ENCODE data around the gene ATE1. TPM values are rescaled to one million over a fixed set of nuclear protein-coding genes. Genes with fewer than 3 reads are reported as not detected.

The ATE1 gene
- total RNA-seq, 1 experiment from 2014 or later, result 16.5 TPM

GRCh38 chr10:121879476-121879875 is 48.4 kb downstream of the ATE1 start:
- no peak for DNase-seq (ENCODE audit: low spot score)

- no peak for DNase-seq (ENCODE audit: low spot score)
Measured at GRCh38 chr10:121873236-121873635, 54.6 kb downstream of the ATE1 start.

- no peak for DNase-seq (ENCODE audit: low spot score)
Measured at GRCh38 chr10:121870413-121870812, 57.4 kb downstream of the ATE1 start.

GRCh38 chr10:121865554-121865953 is 62.3 kb downstream of the ATE1 start:
- no peak for DNase-seq (ENCODE audit: low spot score)

GRCh38 chr10:121864653-121865052 is 63.2 kb downstream of the ATE1 start:
- no peak for DNase-seq (ENCODE audit: low spot score)

- no peak for DNase-seq (ENCODE audit: low spot score)
Measured at GRCh38 chr10:121864168-121864567, 63.7 kb downstream of the ATE1 start.

GRCh38 chr10:121862649-121863048 is 65.2 kb downstream of the ATE1 start:
- no peak for DNase-seq (ENCODE audit: low spot score)

GRCh38 chr10:121862042-121862441 is 65.8 kb downstream of the ATE1 start:
- no peak for DNase-seq (ENCODE audit: low spot score)

- no peak for DNase-seq (ENCODE audit: low spot score)
Measured at GRCh38 chr10:121860810-121861209, 67.0 kb downstream of the ATE1 start.

GRCh38 chr10:121854809-121855445 is 72.9 kb downstream of the ATE1 start:
- no peak for DNase-seq (ENCODE audit: low spot score)

GRCh38 chr10:121853950-121854349 is 73.9 kb downstream of the ATE1 start:
- DNase-seq (ENCODE audit: low spot score), result no peak

GRCh38 chr10:121851786-121852185 is 76.0 kb downstream of the ATE1 start:
- DNase-seq (ENCODE audit: low spot score), result peak; percentile 30

- no peak for DNase-seq (ENCODE audit: low spot score)
Measured at GRCh38 chr10:121848082-121848481, 79.7 kb downstream of the ATE1 start.

- no peak for DNase-seq (ENCODE audit: low spot score)
Measured at GRCh38 chr10:121846555-121846954, 81.3 kb downstream of the ATE1 start.

- no peak for DNase-seq (ENCODE audit: low spot score)
Measured at GRCh38 chr10:121845044-121845784, 82.6 kb downstream of the ATE1 start.

GRCh38 chr10:121844537-121844936 is 83.3 kb downstream of the ATE1 start:
- no peak for DNase-seq (ENCODE audit: low spot score)

GRCh38 chr10:121843379-121843778 is 84.5 kb downstream of the ATE1 start:
- no peak for DNase-seq (ENCODE audit: low spot score)

GRCh38 chr10:121841862-121842261 is 86.0 kb downstream of the ATE1 start:
- DNase-seq (ENCODE audit: low spot score), result no peak

GRCh38 chr10:121838931-121839330 is 88.9 kb downstream of the ATE1 start:
- no peak for DNase-seq (ENCODE audit: low spot score)

- DNase-seq (ENCODE audit: low spot score), result no peak
Measured at GRCh38 chr10:121838149-121838548, 89.7 kb downstream of the ATE1 start.

GRCh38 chr10:121836171-121836570 is 91.7 kb downstream of the ATE1 start:
- no peak for DNase-seq (ENCODE audit: low spot score)

GRCh38 chr10:121835376-121835775 is 92.5 kb downstream of the ATE1 start:
- DNase-seq (ENCODE audit: low spot score), result no peak

GRCh38 chr10:121834757-121835156 is 93.1 kb downstream of the ATE1 start:
- DNase-seq (ENCODE audit: low spot score), result no peak
